Measurements from ENCODE around the gene RRBP1. TPM values are rescaled to one million over a fixed set of nuclear protein-coding genes. Genes with fewer than 3 reads are reported as not detected.

Gene RRBP1
- total and polyA plus RNA-seq, 3 donors from 2014 or later = 93.8 to 146 (median 144) TPM

- H3K27ac ChIP-seq = no peak overlapping the region
- no peak for DNase-seq
- H3K4me1 ChIP-seq = peaks cover 6% of the 10 kb centered on the region
Observed at GRCh38 chr20:17674722-17675518, 7.1 kb downstream of the RRBP1 start.

GRCh38 chr20:17673084-17673483, 9.0 kb downstream of the RRBP1 start:
- Histone ChIP-seq H3K27ac (no peak overlapping the region), H3K9me3 (no peaks in the 10 kb centered on the region), H3K4me3 (no peak overlapping the region), H3K27me3 (no peaks in the 10 kb centered on the region), H3K4me1 (no peaks in the 10 kb centered on the region), H3K36me3 (ENCODE audit: low read depth, missing control alignments) (no peaks in the 10 kb centered on the region)
- DNase-seq = no peak
- intact Hi-C loops (cut with DNase I; ENCODE audit: low total_unique reads) = no loop called here
- 92 to 94% methylated on average over 7 of the region's 7 CpGs for WGBS, 2 donors
- no peak for TF ChIP-seq POLR2A (IDR thresholded peaks at IDR 0.05)
- TF ChIP-seq, protein P1, sequence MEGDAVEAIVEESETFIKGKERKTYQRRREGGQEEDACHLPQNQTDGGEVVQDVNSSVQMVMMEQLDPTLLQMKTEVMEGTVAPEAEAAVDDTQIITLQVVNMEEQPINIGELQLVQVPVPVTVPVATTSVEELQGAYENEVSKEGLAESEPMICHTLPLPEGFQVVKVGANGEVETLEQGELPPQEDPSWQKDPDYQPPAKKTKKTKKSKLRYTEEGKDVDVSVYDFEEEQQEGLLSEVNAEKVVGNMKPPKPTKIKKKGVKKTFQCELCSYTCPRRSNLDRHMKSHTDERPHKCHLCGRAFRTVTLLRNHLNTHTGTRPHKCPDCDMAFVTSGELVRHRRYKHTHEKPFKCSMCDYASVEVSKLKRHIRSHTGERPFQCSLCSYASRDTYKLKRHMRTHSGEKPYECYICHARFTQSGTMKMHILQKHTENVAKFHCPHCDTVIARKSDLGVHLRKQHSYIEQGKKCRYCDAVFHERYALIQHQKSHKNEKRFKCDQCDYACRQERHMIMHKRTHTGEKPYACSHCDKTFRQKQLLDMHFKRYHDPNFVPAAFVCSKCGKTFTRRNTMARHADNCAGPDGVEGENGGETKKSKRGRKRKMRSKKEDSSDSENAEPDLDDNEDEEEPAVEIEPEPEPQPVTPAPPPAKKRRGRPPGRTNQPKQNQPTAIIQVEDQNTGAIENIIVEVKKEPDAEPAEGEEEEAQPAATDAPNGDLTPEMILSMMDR (IDR thresholded peaks at IDR 0.05) = no peak

More at GRCh38 chr20:17674722-17675518, 7.1 kb downstream of the RRBP1 start:
- H3K9me3 ChIP-seq = no peaks in the 10 kb centered on the region
- intact Hi-C loops (cut with DNase I; ENCODE audit: low total_unique reads) = no loop called here
- 71 to 82% methylated on average over 9 of the region's 9 CpGs for WGBS, 2 donors
- no peaks in the 10 kb centered on the region for H3K36me3 ChIP-seq (ENCODE audit: low read depth, missing control alignments)
- H3K4me3 ChIP-seq = no peak overlapping the region
- TF ChIP-seq, protein P1 (IDR thresholded peaks at IDR 0.05) = no peak
- TF ChIP-seq POLR2A (IDR thresholded peaks at IDR 0.05) = no peak
- no peaks in the 10 kb centered on the region for H3K27me3 ChIP-seq

DNA sequence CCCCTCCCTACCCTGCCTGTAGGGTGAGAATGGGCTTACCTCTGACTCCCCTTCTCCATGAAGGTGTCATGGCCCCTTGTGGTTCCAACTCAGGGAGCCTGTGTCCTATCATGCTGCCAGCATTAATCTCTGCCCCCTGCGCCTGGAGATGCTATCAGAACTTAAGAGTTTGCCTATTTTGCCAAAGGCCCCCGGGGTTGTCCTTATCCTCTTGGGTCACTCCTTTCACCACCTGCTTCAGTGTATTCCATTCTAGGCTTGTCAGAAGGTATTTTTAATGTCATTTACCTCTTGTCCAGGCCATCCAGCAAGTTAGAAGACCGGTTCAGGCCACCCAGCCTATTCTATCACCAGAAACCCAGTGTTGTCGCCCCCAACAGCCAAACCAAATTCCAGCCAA, 10.5 kb downstream of the RRBP1 start:
- Histone ChIP-seq H3K9me3 (no peaks in the 10 kb centered on the region), H3K27ac (no peak overlapping the region), H3K4me1 (no peaks in the 10 kb centered on the region), H3K27me3 (no peaks in the 10 kb centered on the region), H3K36me3 (ENCODE audit: low read depth, missing control alignments) (no peaks in the 10 kb centered on the region), H3K4me3 (no peak overlapping the region)
- 66 to 80% methylated on average over 4 of the region's 4 CpGs for WGBS, 2 donors
- DNase-seq = no peak
- TF ChIP-seq, protein P1 (IDR thresholded peaks at IDR 0.05) = no peak
- no peak for TF ChIP-seq POLR2A (IDR thresholded peaks at IDR 0.05)
- intact Hi-C loops (cut with DNase I; ENCODE audit: low total_unique reads) = no loop called here

DNA sequence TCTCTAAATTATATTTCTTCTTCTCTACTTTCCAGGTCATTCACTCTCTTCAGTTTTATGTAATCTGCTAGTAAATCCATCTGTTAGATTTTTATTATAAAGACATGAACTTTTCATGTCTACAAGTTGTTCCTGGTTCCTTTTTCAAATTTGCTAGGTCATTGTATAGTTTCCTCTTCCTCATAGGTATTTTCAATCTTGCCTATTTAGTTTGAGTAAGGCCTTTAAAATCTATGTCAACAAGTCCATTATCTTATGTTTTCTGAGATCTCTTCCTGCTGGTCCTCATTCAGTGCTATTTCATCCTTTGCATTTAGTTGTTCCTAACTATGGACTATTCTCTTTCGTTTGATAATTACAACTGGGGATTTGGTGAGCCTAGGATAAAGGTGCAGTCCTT, 11.0 kb downstream of the RRBP1 start:
- Histone ChIP-seq H3K36me3 (ENCODE audit: low read depth, missing control alignments) (no peaks in the 10 kb centered on the region), H3K27ac (no peak overlapping the region), H3K4me3 (no peak overlapping the region), H3K4me1 (no peaks in the 10 kb centered on the region), H3K27me3 (no peaks in the 10 kb centered on the region), H3K9me3 (no peaks in the 10 kb centered on the region)
- intact Hi-C loops (cut with DNase I; ENCODE audit: low total_unique reads) = no loop called here
- 88 to 90% methylated on average over 1 of the region's 1 CpG for WGBS, 2 donors
- no peak for DNase-seq
- TF ChIP-seq POLR2A (IDR thresholded peaks at IDR 0.05) = no peak
- TF ChIP-seq, protein P1 (IDR thresholded peaks at IDR 0.05) = no peak
